Smooth muscle cell (in vitro differentiated cells): ENCODE data around the gene RNF151. TPM values are rescaled to one million over a fixed set of nuclear protein-coding genes. Genes with fewer than 3 reads are reported as not detected.

Source experiments
- DNase-seq: peaks from one replicate; lab custom pipeline; 2025; ENCODE audit not compliant: unreplicated experiment; lab: John Stamatoyannopoulos, UW
- H2AFZ ChIP-seq: fragments of 200-600 bp; sonication (generic); 2 replicates; pipeline ENCODE4 v1.6.0; 2016; ENCODE audit warnings: antibody characterized with exemption, low read depth, mild to moderate bottlenecking
- H3F3A ChIP-seq: fragments of 200-600 bp; sonication (generic); 2 replicates; pipeline ENCODE4 v1.6.0; 2017; ENCODE audit warnings: antibody characterized with exemption, low read depth
- H3K27ac ChIP-seq: fragments of 200-600 bp; sonication (generic); 2 replicates; pipeline ENCODE4 v1.5.1; 2016; ENCODE audit warnings: low read depth, mild to moderate bottlenecking
- H3K27me3 ChIP-seq: fragments of 200-600 bp; sonication (generic); 2 replicates; pipeline ENCODE4 v1.6.1; 2016; ENCODE audit warnings: low read depth, mild to moderate bottlenecking
- H3K36me3 ChIP-seq: fragments of 200-600 bp; sonication (generic); 2 replicates; pipeline ENCODE4 v1.5.1; 2016; ENCODE audit warnings: low read depth
- H3K4me1 ChIP-seq: fragments of 200-600 bp; sonication (generic); 2 replicates; pipeline ENCODE4 v1.5.1; 2016; ENCODE audit warnings: low read depth
- H3K4me2 ChIP-seq: fragments of 200-600 bp; sonication (generic); 2 replicates; pipeline ENCODE4 v1.6.0; 2016; ENCODE audit warnings: mild to moderate bottlenecking
- H3K4me3 ChIP-seq: fragments of 200-600 bp; sonication (generic); 2 replicates; pipeline ENCODE4 v1.5.1; 2016; ENCODE audit warnings: mild to moderate bottlenecking
- H3K79me2 ChIP-seq: fragments of 200-600 bp; sonication (generic); 2 replicates; pipeline ENCODE4 v1.6.0; 2016; ENCODE audit warnings: low read depth, mild to moderate bottlenecking
- H3K9ac ChIP-seq: fragments of 200-600 bp; sonication (generic); 2 replicates; pipeline ENCODE4 v1.6.0; 2016; ENCODE audit warnings: low read depth
- H3K9me3 ChIP-seq: fragments of 200-600 bp; sonication (generic); replicated peaks from 2 replicates; pipeline ENCODE4 v1.5.1; 2016; ENCODE audit warnings: low read depth
- H4K20me1 ChIP-seq: fragments of 200-600 bp; sonication (generic); 2 replicates; pipeline ENCODE4 v1.6.0; 2016; ENCODE audit warnings: low read depth
- CTCF ChIP-seq: fragments of 200-600 bp; sonication (generic); IDR thresholded peaks from 2 replicates; pipeline ENCODE4 v1.5.1; 2017; ENCODE audit warnings: borderline replicate concordance, mild to moderate bottlenecking, antibody characterized with exemption; ENCODE audit not compliant: insufficient read depth, poor library complexity, severe bottlenecking
- WGBS: methylation state at CpG from one replicate; pipeline ENCODE4 v1.1.7; 2016; ENCODE audit warnings: low lambda C conversion rate; 5-methylcytosine and 5-hydroxymethylcytosine counted together
- polyA plus RNA-seq: library from polyadenylated mRNA; unstranded; fragments of >200 nt; fragmentation: Nextera tagmentation; extraction: Ambion mirVana; gene quantifications from 2 replicates; pipeline ENCODE4 v1.2.1, GENCODE V29; 2016
- total RNA-seq: library from RNA; depleted of rRNA; stranded (reverse); fragments of >200 nt; gene quantifications from 2 replicates; pipeline ENCODE4 v1.2.3, GENCODE V29; 2014

RNF151 gene
- total and polyA plus RNA-seq, 2 experiments from 2014 or later: not detected

- no peaks in the 10 kb centered on the region for H3K79me2 ChIP-seq
- no peaks in the 10 kb centered on the region for H3K36me3 ChIP-seq
- H3K27ac ChIP-seq: no peak within 1 kb of the TSS
- H3K27me3 ChIP-seq: peaks cover 54% of the 10 kb centered on the region
- no peaks in the 10 kb centered on the region for H4K20me1 ChIP-seq
- peaks cover 28% of the 10 kb centered on the region for H3K4me1 ChIP-seq
- TF ChIP-seq CTCF: no peak
- H3K9ac ChIP-seq: no peak within 1 kb of the TSS
- no peak for DNase-seq
- WGBS: 59% methylated on average over 6 of the region's 6 CpGs
- H3F3A ChIP-seq: peaks cover 7% of the 10 kb centered on the region
- no peaks in the 10 kb centered on the region for H3K9me3 ChIP-seq
- H2AFZ ChIP-seq: no peak within 1 kb of the TSS
- H3K4me2 ChIP-seq: no peak within 1 kb of the TSS
- no peak within 1 kb of the TSS for H3K4me3 ChIP-seq
Measured at GRCh38 chr16:1981398-1981836, 14.8 kb downstream of the RNF151 start, which contains the start of gene NOXO1. NOXO1 (minus strand) TSS chr16:1981469; CDS start chr16:1981179, 290 bp downstream.

- Histone ChIP-seq H3K9me3 (no peaks in the 10 kb centered on the region), H3K4me1 (peaks cover 28% of the 10 kb centered on the region), H3K36me3 (no peaks in the 10 kb centered on the region), H4K20me1 (no peaks in the 10 kb centered on the region), H3K4me2 (no peak overlapping the region), H3K27me3 (peaks cover 54% of the 10 kb centered on the region), H3K27ac (no peak overlapping the region), H3K4me3 (no peak overlapping the region), H3K9ac (no peak overlapping the region), H2AFZ (no peak overlapping the region), H3F3A (peaks cover 7% of the 10 kb centered on the region), H3K79me2 (no peaks in the 10 kb centered on the region)
- DNase-seq: no peak
- TF ChIP-seq CTCF: no peak
- WGBS: 85% methylated on average over 5 of the region's 5 CpGs
Measured at GRCh38 chr16:1982013-1982433, 15.4 kb downstream of the RNF151 start.

DNA sequence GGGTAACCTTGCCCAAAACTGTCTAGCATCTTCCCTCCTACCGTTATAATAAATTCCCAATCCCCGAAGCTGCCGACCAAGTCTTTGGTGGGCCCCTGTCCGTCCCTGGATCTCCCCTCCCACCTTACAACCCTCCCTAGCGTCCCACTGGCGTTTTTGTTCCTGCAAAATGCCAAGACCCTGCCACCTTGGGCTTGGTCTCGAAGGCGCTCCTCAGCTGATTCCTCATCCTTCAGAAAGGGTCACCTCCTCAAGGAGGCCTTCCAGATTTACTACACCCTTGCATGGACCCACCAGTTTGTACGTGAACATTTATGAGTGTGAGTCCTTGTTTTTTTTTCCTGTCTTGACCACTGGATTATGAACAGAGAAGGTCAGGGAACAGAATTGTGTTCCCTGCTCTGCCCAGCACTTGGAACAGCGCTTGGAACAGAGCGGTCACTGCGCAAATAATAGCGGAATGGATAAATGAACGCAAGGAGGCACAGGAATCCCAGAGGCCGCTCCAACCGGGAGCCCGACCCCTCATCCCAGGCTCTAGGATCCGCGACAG, 16.4 kb downstream of the RNF151 start:
- H3K36me3 ChIP-seq: no peaks in the 10 kb centered on the region
- WGBS: 35% methylated on average over 19 of the region's 19 CpGs
- H2AFZ ChIP-seq: no peak overlapping the region
- peaks cover 53% of the 10 kb centered on the region for H3K27me3 ChIP-seq
- DNase-seq: no peak
- H3K27ac ChIP-seq: no peak overlapping the region
- no peaks in the 10 kb centered on the region for H3K9me3 ChIP-seq
- peak overlapping the region; percentile 99 for H3K4me2 ChIP-seq
- H3K4me3 ChIP-seq: peak overlapping the region; percentile 89
- no peaks in the 10 kb centered on the region for H3K79me2 ChIP-seq
- H3K4me1 ChIP-seq: peaks cover 28% of the 10 kb centered on the region
- no peaks in the 10 kb centered on the region for H4K20me1 ChIP-seq
- peak; percentile 6 for TF ChIP-seq CTCF
- H3K9ac ChIP-seq: no peak overlapping the region
- H3F3A ChIP-seq: peaks cover 7% of the 10 kb centered on the region
